Activated naive CD8-positive, alpha-beta T cell treated with anti-CD3 and anti-CD28 coated beads, Interleukin-2, amount 10 ng/mL, durations not matched to agents 7 days and 5 days (primary cell): ENCODE results near the gene IMPA2. TPM values are rescaled to one million over a fixed set of nuclear protein-coding genes. Genes with fewer than 3 reads are reported as not detected.

Source experiments
- ATAC-seq: fragments of 150-1000 bp; cut with Tn5 transposase; one replicate; pipeline ENCODE4 v1.10.0; 2021; ENCODE audit warnings: low read depth, moderate library complexity
- POLR2A ChIA-PET: fragments of 350-600 bp; sonication (Branson Sonifier 250); formaldehyde crosslinking; loops from one replicate; lab custom pipeline; 2021; ENCODE audit warnings: antibody characterized with exemption; lab: Charles Lee
- DNase-seq: peaks from one replicate; pipeline ENCODE4 v3.0.0; 2021
- H3K27ac Mint-ChIP-seq: one replicate; pipeline ENCODE4 v1.8.0; 2022; ENCODE audit warnings: mild to moderate bottlenecking, mixed read lengths
- H3K27me3 Mint-ChIP-seq: one replicate; pipeline ENCODE4 v1.8.0; 2022; ENCODE audit warnings: mild to moderate bottlenecking, moderate library complexity, mixed read lengths
- H3K36me3 Mint-ChIP-seq: one replicate; pipeline ENCODE4 v1.8.0; 2021; ENCODE audit warnings: mild to moderate bottlenecking, mixed read lengths
- H3K4me1 Mint-ChIP-seq: one replicate; pipeline ENCODE4 v1.8.0; 2021; ENCODE audit warnings: mixed read lengths
- H3K4me3 Mint-ChIP-seq: one replicate; pipeline ENCODE4 v1.8.0; 2022; ENCODE audit warnings: mild to moderate bottlenecking, moderate library complexity, mixed read lengths
- H3K9me3 Mint-ChIP-seq: one replicate; pipeline ENCODE4 v1.8.0; 2021; ENCODE audit warnings: mixed read lengths
- total RNA-seq, 2 experiments: library from RNA; stranded (reverse); gene quantifications; one replicate each; pipeline ENCODE4 v1.2.3, GENCODE V29; 2021

The IMPA2 gene
- total RNA-seq, 2 experiments from 2014 or later: 12.5 to 15.4 TPM

GRCh38 chr18:12011199-12011956 is 30.1 kb downstream of the IMPA2 start:
- no peaks in the 10 kb centered on the region for H3K36me3 Mint-ChIP-seq
- no peaks in the 10 kb centered on the region for H3K9me3 Mint-ChIP-seq
- H3K4me1 Mint-ChIP-seq: no peaks in the 10 kb centered on the region
- no peak for ATAC-seq
- no peak overlapping the region for H3K27ac Mint-ChIP-seq
- DNase-seq: no peak
- no peaks in the 10 kb centered on the region for H3K27me3 Mint-ChIP-seq
- no peak overlapping the region for H3K4me3 Mint-ChIP-seq
- POLR2A ChIA-PET: no interaction called here

DNA sequence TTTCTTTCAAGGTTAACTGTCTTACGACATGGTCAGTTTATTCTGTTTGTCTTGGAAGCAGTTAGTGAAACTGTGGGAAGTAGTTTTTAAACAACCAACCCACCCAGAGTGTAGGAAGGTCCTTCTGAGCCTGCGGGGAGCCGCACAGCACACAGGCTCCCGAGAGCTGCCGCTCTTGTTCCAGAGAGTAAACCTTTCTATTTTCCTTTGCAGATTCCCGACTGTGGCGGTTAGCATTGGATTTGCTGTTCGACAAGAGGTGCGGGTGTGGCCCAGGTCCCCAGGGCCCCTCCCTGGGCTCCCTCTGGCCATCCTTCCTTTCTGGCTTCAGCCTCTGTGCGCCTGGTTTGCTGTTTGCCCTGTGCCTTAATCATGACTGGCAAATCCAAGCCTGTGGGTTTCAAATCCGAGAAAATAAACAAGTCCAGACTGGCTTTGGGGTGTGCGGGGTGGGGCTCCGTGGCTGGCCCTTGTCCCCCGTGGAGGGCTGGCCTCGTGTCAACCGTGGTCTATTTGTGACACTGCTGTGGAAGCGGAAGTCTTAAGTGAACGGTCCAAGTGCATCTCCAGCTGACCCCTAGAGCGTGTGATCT is 30.7 kb downstream of the IMPA2 start:
- no peak overlapping the region for H3K4me3 Mint-ChIP-seq
- no peaks in the 10 kb centered on the region for H3K27me3 Mint-ChIP-seq
- peaks cover 2% of the 10 kb centered on the region for H3K36me3 Mint-ChIP-seq
- no peak overlapping the region for H3K27ac Mint-ChIP-seq
- POLR2A ChIA-PET: no interaction called here
- H3K9me3 Mint-ChIP-seq: no peaks in the 10 kb centered on the region
- no peak for ATAC-seq
- H3K4me1 Mint-ChIP-seq: no peaks in the 10 kb centered on the region
- DNase-seq: no peak

DNA sequence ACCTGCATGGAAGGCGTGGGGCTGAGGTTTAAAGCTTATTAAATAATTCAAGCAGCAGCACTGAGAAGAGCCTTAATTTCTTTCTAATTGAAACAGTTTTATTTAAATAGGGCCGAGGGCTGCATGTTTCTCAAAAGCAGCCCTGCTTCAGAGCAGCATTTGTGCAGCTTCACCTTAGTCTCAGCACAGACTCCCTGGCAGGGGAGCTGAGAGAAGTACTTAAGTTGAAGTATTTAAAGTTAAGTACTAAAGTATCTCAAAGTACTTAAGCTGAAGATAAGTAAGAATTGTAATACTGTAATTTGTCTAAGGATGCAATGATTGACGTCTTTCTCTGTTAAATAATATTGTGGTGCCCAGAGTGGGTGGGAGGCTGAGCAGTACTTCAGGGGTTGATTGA is 31.4 kb downstream of the IMPA2 start:
- no peaks in the 10 kb centered on the region for H3K9me3 Mint-ChIP-seq
- H3K27me3 Mint-ChIP-seq: no peaks in the 10 kb centered on the region
- no peak overlapping the region for H3K4me3 Mint-ChIP-seq
- POLR2A ChIA-PET: no interaction called here
- no peak overlapping the region for H3K27ac Mint-ChIP-seq
- no peak for ATAC-seq
- H3K36me3 Mint-ChIP-seq: peaks cover 5% of the 10 kb centered on the region
- DNase-seq: no peak
- no peaks in the 10 kb centered on the region for H3K4me1 Mint-ChIP-seq

DNA sequence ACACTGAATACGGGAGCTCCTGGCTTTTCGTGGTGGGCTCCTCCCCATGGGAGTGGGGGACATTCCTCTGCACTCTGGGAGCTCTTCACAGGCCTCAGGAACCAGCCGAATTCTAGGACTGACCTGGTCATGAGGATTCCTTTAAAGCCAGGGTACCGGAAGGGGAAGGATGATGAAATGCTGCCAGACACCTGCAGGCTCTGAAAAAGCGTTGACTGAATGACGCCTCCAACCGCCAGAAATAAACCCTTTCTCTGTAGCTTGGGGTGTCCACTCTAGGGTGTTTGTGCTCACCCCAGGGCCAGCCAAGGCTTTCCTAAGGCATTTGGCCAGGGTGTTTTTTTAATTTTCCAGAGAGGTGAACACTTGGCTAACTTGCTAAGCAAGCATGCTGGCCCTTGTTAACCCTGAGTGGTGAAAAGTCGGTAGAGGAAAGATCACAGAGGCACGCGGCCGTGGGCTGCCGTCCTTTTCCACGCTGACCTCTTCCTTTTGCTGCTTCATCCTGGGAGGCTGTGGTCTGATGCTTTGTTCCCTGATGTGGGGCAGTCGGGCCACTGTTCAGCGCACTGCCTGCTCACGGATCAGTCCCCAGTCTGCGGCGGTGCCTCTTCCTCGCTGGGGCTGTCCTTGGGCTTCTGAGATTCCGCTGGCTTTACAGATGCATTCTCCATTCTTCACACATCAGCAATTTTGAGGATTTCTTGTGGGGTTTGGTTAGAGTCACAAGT is 32.0 kb downstream of the IMPA2 start:
- peaks cover 7% of the 10 kb centered on the region for H3K36me3 Mint-ChIP-seq
- H3K9me3 Mint-ChIP-seq: no peaks in the 10 kb centered on the region
- H3K27me3 Mint-ChIP-seq: no peaks in the 10 kb centered on the region
- no peak overlapping the region for H3K4me3 Mint-ChIP-seq
- POLR2A ChIA-PET: no interaction called here
- ATAC-seq: no peak
- H3K27ac Mint-ChIP-seq: no peak overlapping the region
- H3K4me1 Mint-ChIP-seq: no peaks in the 10 kb centered on the region
- DNase-seq: no peak

DNA sequence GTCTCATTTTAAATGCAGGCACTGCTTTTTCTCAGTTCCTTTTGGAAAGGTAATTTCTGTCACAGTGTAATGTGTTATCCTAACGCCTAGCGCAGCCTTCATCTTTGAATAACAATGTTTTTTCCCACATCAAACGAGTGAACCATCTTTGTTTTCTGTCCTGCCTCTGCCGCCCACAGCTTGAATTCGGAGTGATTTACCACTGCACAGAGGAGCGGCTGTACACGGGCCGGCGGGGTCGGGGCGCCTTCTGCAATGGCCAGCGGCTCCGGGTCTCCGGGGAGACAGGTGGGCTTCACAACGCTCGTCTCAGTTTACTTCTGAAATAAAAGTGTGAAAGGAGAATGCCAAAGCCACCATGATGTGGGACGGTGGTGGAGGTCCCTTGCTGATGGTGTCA is 32.8 kb downstream of the IMPA2 start:
- POLR2A ChIA-PET: no interaction called here
- no peak overlapping the region for H3K27ac Mint-ChIP-seq
- ATAC-seq (no peak), DNase-seq (no peak)
- H3K9me3 Mint-ChIP-seq: no peaks in the 10 kb centered on the region
- H3K36me3 Mint-ChIP-seq: peaks cover 7% of the 10 kb centered on the region
- H3K4me1 Mint-ChIP-seq: no peaks in the 10 kb centered on the region
- H3K4me3 Mint-ChIP-seq: no peak overlapping the region
- no peaks in the 10 kb centered on the region for H3K27me3 Mint-ChIP-seq

DNA sequence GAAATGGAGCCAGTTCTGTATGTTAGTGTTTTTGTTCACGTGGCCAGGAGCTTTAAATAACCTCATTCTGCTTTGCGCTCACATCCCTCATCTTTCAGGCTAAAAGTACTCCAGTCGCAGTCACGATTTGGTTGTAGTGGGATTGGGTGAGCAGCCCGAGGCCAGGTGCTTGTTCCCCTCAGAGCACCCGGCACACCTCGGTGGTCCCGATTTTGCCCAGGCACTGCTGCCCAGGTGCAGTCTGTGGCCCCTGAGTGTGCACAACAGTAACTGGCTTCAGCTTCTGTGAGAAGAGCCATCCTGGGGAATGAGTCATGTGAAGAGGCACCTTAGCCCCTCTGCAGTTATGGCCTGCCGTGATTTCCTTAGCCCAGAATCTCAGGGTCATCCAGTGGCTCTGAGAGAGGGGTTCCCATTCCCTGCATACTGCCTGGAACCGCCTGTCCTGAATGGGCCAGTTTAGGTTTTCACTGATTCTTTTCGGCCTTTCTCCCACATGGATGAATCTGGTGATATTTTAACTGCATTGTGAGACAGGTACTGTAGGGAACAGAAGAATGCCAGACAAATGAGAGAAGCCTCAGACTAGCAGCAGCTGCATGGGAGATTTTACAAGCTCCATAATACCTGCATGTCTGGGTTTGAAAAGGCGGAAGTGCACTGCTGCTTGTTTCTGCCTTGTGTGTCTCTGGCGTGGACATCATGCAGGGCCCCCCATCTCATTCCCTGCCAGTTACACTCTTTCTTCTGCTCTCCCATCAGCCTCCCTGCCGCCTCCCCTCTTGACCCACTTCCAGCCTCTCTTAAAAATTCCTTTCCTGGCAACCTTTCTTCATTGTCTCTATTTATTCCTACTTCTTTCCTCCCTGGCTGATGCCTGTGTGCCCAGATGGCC is 33.5 kb downstream of the IMPA2 start:
- no peak for DNase-seq
- Mint-ChIP-seq H3K27ac (no peak overlapping the region), H3K4me3 (no peak overlapping the region), H3K4me1 (no peaks in the 10 kb centered on the region), H3K27me3 (no peaks in the 10 kb centered on the region), H3K36me3 (peaks cover 7% of the 10 kb centered on the region), H3K9me3 (no peaks in the 10 kb centered on the region)
- ATAC-seq: no peak
- POLR2A ChIA-PET: no interaction called here

DNA sequence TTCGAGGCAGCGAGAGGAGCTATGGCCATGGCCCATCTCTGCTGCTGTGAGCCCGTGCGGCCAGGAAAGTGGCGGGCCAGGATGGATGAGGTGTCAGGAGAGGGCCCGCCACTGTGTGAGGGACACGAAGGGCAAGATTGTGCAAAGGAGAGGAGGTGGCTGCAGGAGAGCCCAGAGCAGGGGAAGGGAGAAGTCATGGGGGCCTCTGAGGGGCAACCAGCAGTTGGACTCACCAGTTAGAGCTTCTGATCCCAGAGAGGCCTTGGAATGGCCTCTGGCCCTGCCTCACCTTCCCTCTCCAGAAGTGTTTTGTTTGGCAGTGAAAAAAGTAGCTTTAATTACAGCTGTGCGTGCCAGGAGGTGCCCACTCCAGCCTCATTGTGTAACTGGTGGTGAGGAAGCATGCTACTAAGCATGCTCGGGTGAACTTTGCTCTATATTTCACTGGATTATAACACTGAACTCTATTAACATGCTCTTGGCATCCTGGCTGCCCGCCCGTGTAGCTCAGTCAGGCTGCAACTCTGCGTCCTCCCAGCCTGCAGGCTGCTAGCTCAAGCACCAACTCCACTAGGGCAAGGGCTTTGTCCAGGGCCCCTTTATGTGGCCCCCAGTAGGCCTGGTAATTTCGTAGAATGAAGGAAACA is 34.2 kb downstream of the IMPA2 start:
- H3K27ac Mint-ChIP-seq: no peak overlapping the region
- no peaks in the 10 kb centered on the region for H3K9me3 Mint-ChIP-seq
- H3K4me1 Mint-ChIP-seq: no peaks in the 10 kb centered on the region
- POLR2A ChIA-PET: no interaction called here
- DNase-seq (no peak), ATAC-seq (no peak)
- H3K27me3 Mint-ChIP-seq: no peaks in the 10 kb centered on the region
- H3K36me3 Mint-ChIP-seq: peaks cover 7% of the 10 kb centered on the region
- no peak overlapping the region for H3K4me3 Mint-ChIP-seq

GRCh38 chr18:12017081-12017480 is 35.8 kb downstream of the IMPA2 start:
- no peaks in the 10 kb centered on the region for H3K4me1 Mint-ChIP-seq
- no peaks in the 10 kb centered on the region for H3K27me3 Mint-ChIP-seq
- H3K9me3 Mint-ChIP-seq: no peaks in the 10 kb centered on the region
- POLR2A ChIA-PET: no interaction called here
- DNase-seq (no peak), ATAC-seq (no peak)
- H3K36me3 Mint-ChIP-seq: peaks cover 7% of the 10 kb centered on the region
- H3K27ac Mint-ChIP-seq: peak overlapping the region; percentile 57
- H3K4me3 Mint-ChIP-seq: no peak overlapping the region

DNA sequence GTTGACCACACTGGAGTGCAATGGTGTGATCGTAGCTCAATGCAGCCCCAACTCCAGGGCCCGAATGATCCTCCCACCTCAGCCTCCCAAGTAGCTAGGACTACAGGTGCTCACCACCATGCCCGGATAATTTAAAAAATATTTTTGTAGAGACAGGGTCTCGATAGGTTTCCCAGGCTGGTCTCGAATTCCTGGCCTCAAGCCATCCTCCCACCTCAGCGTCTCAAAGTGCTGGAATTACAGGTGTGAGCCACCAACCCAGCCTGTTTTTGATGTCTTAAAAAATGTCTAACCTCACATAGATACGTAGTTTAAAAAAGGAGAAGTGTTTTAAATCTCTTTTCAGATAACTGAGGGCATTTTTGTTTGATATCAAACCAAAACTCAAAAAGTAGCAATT is 37.6 kb downstream of the IMPA2 start:
- Mint-ChIP-seq H3K27ac (no peak overlapping the region), H3K4me3 (no peak overlapping the region), H3K9me3 (no peaks in the 10 kb centered on the region), H3K36me3 (peaks cover 7% of the 10 kb centered on the region), H3K4me1 (no peaks in the 10 kb centered on the region), H3K27me3 (no peaks in the 10 kb centered on the region)
- no peak for DNase-seq
- ATAC-seq: no peak
- POLR2A ChIA-PET: no interaction called here

- ATAC-seq: no peak
- H3K9me3 Mint-ChIP-seq: no peaks in the 10 kb centered on the region
- DNase-seq: no peak
- no peak overlapping the region for H3K27ac Mint-ChIP-seq
- H3K4me3 Mint-ChIP-seq: no peak overlapping the region
- no peaks in the 10 kb centered on the region for H3K27me3 Mint-ChIP-seq
- H3K4me1 Mint-ChIP-seq: no peaks in the 10 kb centered on the region
- POLR2A ChIA-PET: no interaction called here
- H3K36me3 Mint-ChIP-seq: peaks cover 7% of the 10 kb centered on the region
Measured at GRCh38 chr18:12021077-12021476, 39.8 kb downstream of the IMPA2 start.

- ATAC-seq (no peak), DNase-seq (no peak)
- no peak overlapping the region for H3K27ac Mint-ChIP-seq
- H3K4me1 Mint-ChIP-seq: no peaks in the 10 kb centered on the region
- H3K27me3 Mint-ChIP-seq: no peaks in the 10 kb centered on the region
- peaks cover 7% of the 10 kb centered on the region for H3K36me3 Mint-ChIP-seq
- POLR2A ChIA-PET: no interaction called here
- no peaks in the 10 kb centered on the region for H3K9me3 Mint-ChIP-seq
- H3K4me3 Mint-ChIP-seq: no peak overlapping the region
Measured at GRCh38 chr18:12021596-12021995, 40.3 kb downstream of the IMPA2 start.

GRCh38 chr18:12023375-12023774 is 42.1 kb downstream of the IMPA2 start:
- POLR2A ChIA-PET: no interaction called here
- Mint-ChIP-seq H3K9me3 (no peaks in the 10 kb centered on the region), H3K4me3 (no peak overlapping the region), H3K27ac (no peak overlapping the region), H3K4me1 (no peaks in the 10 kb centered on the region), H3K27me3 (no peaks in the 10 kb centered on the region), H3K36me3 (no peaks in the 10 kb centered on the region)
- no peak for ATAC-seq
- no peak for DNase-seq

- Mint-ChIP-seq H3K4me3 (no peak overlapping the region), H3K4me1 (no peaks in the 10 kb centered on the region), H3K36me3 (no peaks in the 10 kb centered on the region), H3K9me3 (no peaks in the 10 kb centered on the region), H3K27ac (no peak overlapping the region), H3K27me3 (no peaks in the 10 kb centered on the region)
- no peak for DNase-seq
- POLR2A ChIA-PET: no interaction called here
- no peak for ATAC-seq
Measured at GRCh38 chr18:12026562-12026961, 45.3 kb downstream of the IMPA2 start.
